22Rv1 (cell line): ENCODE results near the gene MAP2K6.

Source experiments
- CTCF ChIP-seq: fragments of 450-650 bp; IDR thresholded peaks from 2 replicates; pipeline ENCODE4 v1.5.1; 2017; ENCODE audit warnings: mild to moderate bottlenecking
- ZFX ChIP-seq: fragments of 450-650 bp; IDR thresholded peaks from 2 replicates; pipeline ENCODE4 v1.6.1; 2017; ENCODE audit warnings: antibody characterized with exemption, borderline replicate concordance

GRCh38 chr17:69450918-69451317, 36.4 kb downstream of the MAP2K6 start:
- TF ChIP-seq CTCF: no peak
- no peak for TF ChIP-seq ZFX
